ENCODE data around the gene SEL1L.
A peak's percentile ranks its signal among the peaks of the same experiment; 100 is the strongest.
"Not testable (repeated sequence)": the region's sequence is repeated elsewhere in the genome, so short reads cannot be mapped to it uniquely, and the experiment has no call there.

The SEL1L gene

GRCh38 chr14:81446279-81447007 is 87.2 kb downstream of the SEL1L start:
- no peak for DNase-seq

GRCh38 chr14:81441626-81442134 is 92.0 kb downstream of the SEL1L start:
- DNase-seq: no peak

- no peak for DNase-seq
Measured at GRCh38 chr14:81440041-81440440, 93.6 kb downstream of the SEL1L start.

- DNase-seq: no peak
Measured at GRCh38 chr14:81437244-81437643, 96.4 kb downstream of the SEL1L start.

GRCh38 chr14:81436296-81437138 is 97.1 kb downstream of the SEL1L start:
- DNase-seq: peak; percentile 58

GRCh38 chr14:81435391-81436295 is 98.0 kb downstream of the SEL1L start:
- peak; percentile 10 for DNase-seq

- no peak for DNase-seq
Measured at GRCh38 chr14:81435048-81435390, 98.6 kb downstream of the SEL1L start.

- DNase-seq: no peak
Measured at GRCh38 chr14:81434230-81434629, 99.4 kb downstream of the SEL1L start.

GRCh38 chr14:81433378-81433777 is 100.3 kb downstream of the SEL1L start:
- no peak for DNase-seq

GRCh38 chr14:81432219-81432661 is 101.4 kb downstream of the SEL1L start:
- DNase-seq: no peak

- DNase-seq: no peak
Measured at GRCh38 chr14:81430235-81430634, 103.4 kb downstream of the SEL1L start.

- not testable (repeated sequence) for DNase-seq
Measured at GRCh38 chr14:81429749-81430148, 103.9 kb downstream of the SEL1L start.

- DNase-seq: no peak
Measured at GRCh38 chr14:81429028-81429427, 104.6 kb downstream of the SEL1L start.

GRCh38 chr14:81427348-81428058 is 106.2 kb downstream of the SEL1L start:
- DNase-seq: no peak

GRCh38 chr14:81423504-81423903 is 110.1 kb downstream of the SEL1L start:
- no peak for DNase-seq

Measured in fibroblast of skin of right quadriceps (primary cell).